Fibroblast of skin of right biceps (primary cell): ENCODE measurements around the gene PAPSS2.

ENCODE experiments used
- DNase-seq: peaks from one replicate; pipeline ENCODE4 v3.0.0-alpha.2; 2013

Gene PAPSS2

DNA sequence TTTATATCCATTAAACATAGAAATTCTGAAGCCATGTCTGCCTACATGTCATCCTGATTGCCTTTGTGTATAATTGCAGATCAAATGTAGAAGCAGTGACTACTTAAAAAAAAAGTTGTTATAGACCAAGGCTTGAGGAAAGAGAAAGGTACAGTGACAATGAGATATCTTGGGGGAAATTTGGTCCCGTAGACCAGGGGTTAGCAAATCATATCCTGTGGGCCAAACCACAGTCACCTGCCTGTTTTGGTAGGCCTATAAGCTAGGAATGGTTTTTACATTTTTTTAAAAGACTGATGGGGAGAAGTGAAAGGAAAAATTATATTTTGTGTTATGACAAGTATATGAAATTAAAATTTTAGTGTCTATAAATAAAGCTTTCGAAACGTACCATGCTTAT is 12.9 kb downstream of the PAPSS2 start:
- DNase-seq: no peak

DNA sequence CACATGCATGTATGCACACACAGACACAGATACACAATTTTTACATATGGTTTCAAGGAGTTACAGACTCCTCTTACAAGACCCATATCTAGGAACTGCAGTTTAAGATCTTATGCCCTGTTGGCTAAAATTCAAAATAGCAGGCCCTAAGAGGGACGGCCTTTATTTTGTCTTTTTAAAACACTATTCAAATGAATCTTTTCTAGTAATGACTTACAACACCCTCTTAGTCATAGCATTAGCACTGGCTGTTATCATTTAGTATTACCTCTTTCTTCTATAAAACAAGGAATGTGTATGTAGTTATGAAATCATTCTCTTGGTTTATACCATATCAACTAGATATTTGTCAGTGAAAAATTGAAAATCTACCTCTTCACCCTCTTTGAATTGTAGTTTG is 15.3 kb downstream of the PAPSS2 start:
- peak; percentile 68 for DNase-seq

DNA sequence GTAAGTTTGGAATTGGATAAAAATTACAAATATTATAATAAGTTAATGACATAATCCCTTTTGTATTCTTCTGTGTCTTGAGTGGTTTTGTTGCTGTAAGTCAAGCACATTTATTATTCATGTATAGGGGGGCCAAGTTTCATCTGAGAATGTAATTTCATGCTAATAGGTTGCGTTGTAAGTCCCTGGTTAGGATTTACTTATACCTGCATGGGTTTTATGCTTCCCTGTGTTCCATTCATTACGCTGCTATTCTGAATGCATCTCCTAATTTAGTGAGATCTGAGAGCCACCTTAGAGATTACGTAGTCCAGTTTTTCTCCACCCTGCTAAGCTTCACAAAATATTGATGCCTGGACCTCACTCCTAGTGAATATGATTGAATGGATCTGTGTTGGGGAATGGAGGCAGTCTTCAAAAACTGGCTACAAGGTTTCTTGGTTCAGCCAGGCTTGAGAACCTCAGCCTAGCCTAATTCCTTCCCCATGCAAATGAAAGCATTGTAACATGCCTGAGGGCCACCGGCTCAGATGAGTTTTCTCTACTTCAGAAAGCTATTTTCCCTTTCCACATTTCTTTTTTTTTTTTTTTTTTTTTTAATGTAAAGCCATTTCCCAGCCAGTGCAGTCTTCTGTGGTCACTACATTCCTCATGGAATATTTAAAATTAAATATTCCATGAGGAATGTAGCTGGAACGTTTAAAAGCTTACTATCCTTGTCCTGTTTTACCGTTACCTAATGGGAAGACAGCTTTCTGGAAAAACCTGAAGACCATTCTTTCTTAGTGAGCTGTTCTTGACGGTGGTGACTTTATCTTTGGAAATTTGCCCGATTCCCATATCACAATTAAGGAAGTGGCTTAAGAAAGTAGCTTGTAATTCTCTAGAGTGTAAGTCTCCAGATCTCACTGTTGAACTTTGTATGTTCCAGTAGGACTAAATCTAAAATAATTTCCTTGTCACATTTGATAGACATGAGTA is 16.0 kb downstream of the PAPSS2 start:
- peak; percentile 97 for DNase-seq

DNA sequence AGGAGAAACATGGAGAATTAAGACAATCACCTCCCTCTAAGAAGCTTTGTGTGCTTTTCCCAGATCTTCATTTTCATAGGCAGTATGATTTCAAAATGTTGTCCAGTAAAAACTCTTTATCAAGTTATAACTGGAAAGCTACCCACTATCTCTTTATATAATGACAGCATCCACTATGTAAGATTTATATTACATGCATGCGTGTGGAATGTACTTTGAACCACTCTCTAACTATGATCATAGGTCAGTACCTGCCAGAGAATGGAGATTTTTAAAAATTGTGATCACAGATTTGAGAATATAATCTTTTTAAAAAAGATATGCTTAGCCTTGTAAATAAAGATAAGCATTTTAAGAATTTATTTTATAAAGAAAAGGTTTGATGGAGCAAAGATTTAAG is 17.9 kb downstream of the PAPSS2 start:
- no peak for DNase-seq

DNA sequence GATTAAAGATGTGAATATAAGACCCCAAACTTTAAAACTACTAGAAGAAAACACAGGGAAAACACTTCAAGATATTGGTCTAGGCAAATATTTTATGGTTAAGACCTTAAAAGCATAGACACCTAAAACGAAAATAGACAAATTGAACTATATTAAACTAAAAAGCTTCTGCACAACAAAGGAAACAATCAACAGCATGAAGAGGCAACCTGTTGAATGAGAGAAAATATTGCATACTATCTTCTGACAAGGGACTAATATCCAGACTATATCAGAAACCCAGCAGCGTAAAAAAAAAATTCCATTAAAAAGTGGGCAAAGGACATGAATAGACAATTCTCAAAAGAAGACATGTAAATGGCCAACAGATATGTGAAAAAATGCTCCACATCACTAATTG is 18.6 kb downstream of the PAPSS2 start:
- no peak for DNase-seq

DNA sequence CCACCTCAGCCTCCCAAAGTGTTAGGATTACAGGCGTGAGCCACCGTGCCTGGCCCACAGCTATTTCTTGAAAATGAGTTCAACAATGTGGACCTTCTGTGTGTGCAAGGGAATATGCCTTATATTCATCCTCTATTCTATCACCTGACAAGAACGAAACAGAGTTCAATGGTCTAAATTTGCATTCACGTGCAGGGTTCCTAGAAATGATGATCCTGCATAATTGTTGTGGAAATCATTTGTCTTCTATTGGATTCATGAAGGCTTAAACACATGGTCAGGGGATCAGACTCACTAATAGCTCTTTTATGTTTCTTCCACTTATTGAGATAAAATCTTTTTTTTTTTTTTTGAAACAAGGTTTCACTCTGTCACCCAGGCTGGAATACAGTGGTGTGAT is 23.7 kb downstream of the PAPSS2 start:
- no peak for DNase-seq

DNA sequence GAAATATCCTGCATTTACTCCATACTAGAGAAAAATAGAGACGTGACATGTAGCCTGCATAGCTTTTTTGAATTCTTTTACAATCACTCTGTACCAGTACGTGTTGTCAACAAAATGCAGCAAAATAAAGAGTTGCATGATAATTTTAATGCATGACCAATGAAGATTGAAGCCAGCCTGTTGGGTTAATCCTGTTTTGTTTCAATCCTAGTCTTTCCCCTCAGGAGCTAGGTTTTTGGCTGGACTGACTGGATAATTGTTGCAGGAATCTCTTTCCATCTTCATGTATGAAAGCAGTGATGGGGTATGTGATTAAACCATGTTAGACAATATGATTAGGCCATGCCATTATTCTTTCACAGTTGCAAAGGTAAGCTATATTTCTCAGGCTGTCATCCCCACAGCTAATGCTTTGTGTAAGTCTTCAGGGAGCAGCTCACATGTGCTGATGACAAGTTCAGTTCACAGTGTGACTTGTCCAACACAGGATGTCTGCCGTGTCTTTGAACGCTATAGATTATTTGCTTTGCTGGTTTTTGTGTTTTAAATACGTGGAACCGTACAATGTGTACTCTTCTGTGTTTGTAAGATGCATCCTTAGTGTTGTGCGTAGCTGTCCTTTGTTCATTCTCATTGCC is 24.4 kb downstream of the PAPSS2 start:
- DNase-seq: no peak

DNA sequence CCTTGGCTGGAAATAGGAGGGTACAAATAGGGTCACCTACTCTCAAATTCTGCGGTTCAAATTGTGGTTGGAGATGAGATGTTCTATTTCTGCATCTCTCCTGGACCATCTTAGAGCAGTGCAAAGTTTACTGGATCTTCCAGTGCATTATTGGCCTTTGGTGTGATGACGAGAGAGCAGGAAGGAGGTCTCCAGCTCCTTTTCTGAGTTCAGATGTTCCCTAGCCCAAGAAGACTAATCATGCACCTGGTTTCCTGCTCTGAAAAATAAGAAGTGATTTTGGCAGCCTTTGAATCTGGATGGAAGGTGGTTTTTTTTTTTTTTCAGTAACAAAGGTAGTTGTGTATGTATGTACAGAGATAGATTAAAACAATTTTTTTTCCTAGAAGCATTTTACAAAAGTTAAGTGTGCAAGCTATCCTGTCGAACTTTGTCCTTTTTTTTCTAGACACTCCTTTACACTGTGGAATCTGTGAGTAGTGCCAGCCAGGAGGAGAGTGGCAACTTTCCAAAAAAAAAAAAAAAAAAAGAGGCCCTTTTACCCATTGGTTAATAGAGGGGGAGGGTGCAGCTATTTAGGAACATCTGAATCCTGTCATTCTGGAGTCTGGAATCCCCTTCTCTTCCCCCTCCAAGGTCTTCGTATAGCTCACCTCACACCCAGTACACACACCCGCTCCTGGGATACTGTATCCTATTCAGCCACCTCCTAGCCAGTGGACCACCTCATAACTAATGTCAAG is 26.3 kb downstream of the PAPSS2 start:
- no peak for DNase-seq

DNA sequence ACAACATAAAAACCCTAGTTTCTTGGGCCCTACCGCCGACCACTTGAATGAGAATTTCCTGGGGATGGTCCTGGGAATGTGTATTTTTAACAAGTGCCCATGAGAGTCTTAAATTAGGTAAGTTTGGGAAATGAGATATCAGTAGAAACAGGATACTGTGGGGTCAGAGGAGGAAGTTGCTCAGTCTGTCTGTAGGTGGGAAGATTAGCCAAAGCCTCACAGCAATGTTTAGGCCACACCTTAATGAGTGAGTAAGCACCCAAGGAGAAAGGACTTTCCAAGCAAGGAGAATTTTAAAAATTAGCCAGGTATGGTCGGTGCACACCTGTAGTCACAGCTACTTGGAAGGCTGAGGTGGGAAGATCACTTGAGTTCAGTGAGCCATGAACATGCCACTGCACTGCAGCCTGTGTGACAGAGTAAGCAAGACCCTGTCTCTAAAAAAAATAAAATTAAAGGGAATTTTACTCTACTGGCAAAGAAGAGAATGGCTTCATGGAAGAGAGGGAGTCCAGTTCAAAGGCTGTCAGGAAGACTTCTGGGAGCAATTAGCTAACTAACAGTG is 31.9 kb downstream of the PAPSS2 start:
- no peak for DNase-seq

DNA sequence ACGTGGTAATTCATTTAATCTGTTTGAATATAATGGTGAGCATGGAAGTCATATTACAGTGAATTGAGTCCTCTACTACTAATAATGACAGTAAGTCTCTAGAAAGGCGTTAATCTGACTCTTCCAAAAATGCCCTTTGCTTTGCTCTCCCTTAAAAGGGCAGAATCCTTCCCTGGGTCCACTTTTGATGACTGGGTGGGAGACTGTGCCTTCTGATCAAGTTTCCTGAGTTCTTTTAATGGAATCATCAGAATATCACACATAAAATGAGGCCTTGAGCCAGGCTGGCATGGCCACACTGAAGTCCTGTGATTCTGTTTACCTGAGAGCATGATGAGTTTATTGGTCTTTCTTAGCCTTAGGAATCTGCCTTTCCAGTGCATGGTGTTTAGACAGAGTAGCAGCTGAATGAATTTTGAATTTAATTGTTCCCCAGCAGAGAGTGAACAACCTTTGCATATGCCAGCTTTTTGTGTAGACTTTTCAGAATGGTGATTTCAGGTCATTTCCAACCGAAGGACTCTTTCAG is 33.3 kb downstream of the PAPSS2 start:
- no peak for DNase-seq

DNA sequence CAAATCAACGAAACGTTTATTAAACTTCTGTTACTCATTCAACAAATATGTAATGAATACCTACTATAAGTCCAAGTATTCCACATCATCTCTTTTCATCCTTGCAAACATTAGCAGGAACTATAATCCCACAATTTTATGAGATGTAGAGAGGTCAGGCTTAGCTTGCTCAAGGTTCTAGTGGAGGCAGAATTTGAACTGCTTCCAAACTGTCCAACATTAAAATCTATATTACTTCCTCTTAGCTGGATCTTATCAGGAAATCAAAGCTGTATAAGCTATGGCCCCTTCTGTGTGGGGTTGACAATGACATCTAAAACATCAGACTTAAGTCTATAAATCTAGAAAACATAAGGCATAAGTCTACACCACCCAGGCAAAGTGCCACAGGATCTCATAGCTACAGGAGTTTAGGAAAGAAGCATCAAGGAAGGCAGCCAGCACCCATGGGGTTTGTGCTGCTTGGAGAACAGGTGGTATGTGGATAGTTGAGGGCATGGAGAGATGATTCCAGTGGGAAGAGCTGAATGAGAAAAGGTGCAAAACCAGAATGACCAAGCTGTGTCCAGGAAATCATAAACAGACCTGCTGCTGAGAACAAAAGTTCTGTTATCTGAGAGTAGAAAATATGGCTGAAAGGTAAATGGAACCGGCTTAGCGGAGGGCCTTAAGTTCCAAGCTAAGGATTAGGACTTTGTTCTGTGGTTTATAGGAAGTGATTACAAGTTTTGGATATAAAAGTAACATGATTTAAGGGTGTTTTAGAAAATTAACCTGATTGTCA is 34.5 kb downstream of the PAPSS2 start:
- no peak for DNase-seq

DNA sequence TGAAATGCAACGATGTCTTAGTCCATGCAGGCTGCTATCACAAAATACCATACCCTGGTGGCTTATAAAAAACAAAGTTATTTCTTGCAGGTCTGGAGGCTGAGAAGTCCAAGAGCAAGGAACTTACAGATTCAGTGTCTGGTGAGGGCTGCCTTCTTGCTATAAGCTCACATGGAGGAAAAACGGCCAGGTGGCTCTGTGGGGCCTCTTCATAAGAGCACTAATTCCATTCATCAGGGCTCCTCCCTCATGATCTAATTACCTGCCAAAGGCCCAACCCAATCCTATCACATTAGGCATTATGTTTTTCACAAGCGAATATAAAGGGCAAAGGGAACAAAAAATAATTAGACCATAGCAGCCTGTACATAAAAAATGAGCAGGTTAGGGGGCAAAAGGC is 35.4 kb downstream of the PAPSS2 start:
- DNase-seq: no peak

DNA sequence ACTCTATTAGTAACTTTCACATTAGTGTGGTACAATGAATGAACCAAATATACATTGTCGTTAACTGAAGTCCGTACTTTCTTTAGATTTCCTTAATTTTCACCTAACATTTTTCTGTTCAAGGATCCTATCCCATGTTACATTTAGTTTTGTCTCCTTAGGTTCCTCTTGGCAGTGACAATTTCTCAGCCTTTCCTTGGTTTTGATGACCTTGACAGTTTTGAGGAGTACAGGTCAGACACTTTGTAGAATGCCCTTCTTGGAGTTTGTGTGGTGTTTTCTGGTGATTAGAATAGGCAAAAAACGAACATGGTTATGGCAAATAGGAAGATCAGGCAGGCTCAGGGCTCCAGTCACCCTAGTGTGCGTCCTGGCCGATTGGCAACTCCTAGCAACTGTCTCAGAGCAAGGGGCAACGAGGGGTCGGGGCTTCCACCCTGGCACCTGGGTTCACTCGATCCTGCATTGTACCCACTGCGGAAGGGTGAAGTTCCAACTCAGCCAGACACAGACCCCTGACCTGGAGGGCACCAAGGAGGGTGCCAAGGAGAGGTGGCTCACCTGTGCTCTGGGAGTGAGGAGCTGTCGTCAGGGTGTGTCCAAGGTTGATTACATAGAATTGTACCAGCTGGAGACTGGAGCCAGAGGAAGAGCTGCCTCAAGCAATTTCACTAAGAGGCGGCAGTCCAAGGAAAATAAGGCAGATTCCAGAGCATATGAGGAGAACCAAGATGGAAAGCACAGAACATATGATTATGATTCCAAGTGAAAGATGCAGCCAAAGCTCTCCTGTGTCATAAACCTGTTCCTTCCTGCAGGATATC is 37.5 kb downstream of the PAPSS2 start:
- no peak for DNase-seq

DNA sequence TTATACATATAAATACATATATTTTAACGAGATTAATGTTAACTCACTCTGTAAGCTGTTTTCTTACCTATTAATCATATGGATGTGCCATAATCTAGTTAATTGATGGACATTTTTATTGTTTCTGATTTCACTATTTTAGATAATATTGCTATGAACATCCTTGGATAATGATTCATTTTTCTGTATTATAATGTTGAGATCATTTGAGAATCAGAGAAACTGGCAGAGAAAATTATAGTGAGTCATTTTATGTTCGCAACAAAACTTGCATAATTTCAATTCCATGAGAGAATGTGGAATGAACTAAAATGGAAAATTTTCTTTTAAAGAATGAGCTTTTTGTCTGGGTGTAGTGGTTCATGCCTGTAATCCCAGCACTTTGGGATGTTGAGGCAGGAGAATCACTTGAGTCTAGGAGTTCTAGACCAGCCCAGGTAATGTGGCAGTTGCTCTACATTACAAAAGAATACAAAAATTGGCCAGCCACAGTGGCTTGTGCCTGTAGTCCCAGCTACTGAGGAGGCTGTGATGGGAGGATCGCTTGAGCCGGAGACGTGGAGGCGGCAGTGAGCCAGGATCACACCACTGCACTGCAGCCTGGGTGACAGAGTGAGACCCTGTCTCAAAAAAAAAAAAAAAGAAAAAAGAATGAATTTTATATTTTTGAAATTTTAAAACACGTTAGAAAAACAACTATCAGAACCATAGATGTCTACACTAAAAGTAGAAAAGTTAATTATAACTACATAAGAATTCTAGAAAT is 40.5 kb downstream of the PAPSS2 start:
- peak; percentile 82 for DNase-seq

DNA sequence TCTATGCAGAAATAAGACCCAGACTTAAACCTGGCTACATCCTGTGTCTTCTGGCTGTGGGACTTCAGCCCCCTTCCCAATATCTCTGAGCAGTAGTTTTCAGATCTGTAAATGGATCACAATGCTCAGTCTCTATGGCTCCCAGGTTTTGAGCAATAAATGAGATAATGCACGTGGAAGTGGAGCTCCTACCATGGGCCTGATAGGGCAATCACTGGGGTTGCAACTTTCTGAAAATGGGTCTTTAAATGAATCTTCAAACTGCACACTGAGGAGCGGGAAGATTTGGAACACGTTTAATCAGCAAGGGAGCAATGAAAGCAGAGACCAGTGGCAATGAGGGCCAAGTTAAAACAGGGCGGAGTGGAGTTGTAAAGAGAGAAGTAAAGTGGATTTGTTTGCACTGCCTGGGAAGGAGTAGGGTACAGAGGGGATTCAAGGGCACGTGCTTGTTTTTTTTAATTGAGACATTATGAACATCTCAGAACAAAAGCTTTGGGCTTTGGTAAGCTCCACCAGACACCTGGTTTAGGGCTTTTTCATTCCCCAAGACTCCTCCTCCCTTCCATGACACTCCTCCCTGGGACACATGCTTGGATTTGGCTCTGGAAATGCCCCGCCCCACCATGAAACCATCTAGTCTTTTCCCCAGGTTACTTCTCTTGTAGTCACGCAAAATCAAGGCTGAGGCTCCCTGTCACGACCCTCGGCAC is 42.7 kb downstream of the PAPSS2 start:
- no peak for DNase-seq

DNA sequence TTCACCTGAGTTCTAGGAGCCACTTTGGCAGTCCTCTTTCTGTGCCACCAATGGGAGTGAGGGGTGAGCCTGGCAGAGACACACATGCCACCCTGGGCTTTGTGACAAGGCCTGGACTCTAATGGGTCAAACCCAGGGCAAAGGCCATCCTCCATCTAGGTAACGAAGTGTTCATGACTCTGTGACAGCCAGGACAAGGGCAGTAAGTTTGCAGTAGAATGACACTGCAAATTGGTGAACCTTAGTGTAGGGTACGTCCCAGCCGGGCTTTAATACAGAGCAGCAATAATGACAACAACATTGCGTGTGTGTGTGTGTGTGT is 43.3 kb downstream of the PAPSS2 start:
- DNase-seq: no peak

DNA sequence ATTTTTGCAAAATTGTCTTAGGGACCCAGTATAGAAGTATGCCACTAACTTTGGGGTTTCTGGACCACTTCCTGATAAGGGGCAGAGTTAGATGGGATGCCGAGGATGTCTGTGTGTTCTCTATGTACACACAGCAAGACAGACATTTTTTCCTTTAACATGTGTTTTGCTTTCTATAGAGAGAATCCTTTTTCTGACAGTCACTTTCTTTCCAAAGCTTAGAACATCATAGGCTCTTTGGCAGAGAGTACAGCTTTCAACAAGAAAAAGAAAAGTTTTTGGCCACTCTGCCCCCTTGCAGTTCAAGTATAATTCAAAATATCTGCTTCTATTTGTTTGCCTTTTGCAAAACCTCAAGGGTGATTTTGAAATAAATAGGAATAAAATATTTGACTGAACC is 44.1 kb downstream of the PAPSS2 start:
- no peak for DNase-seq

DNA sequence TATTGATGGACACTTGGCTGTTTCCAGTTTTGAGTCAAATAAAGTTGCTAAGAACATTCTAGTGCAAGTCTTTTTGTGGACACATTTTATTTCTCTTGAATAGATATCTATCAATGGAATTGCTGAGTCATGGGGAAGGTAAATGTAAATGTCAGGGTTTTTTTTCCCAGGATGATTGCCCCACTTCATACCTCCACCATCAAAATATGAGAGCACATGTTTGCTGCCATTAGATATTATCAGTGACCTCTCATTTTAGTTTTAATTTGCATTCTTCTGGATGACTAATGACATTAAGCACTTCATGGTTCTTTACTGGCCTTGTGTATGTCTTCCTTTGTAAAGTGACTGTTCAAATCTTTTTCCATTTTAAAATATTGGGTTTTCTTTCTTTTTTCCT is 45.7 kb downstream of the PAPSS2 start:
- DNase-seq: peak; percentile 83

DNA sequence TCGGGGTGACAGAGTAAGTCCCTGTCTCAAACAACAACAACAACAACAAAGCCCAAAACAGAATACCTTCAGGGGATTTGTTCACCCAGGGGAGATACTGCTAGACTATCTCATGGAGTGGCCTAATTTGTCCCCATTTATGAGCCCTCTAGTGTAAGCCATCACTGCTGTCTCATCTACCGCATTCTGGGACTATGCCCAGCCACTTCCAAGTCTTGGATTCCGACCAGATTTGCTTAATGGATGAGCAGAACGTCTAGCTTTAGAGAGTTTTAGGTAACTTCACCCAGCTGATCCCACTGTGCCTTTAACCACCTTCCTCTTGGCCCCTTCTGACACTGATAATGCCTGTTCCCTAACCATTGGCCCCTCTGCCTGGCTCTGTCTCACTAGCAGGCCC is 47.1 kb downstream of the PAPSS2 start:
- peak; percentile 46 for DNase-seq

DNA sequence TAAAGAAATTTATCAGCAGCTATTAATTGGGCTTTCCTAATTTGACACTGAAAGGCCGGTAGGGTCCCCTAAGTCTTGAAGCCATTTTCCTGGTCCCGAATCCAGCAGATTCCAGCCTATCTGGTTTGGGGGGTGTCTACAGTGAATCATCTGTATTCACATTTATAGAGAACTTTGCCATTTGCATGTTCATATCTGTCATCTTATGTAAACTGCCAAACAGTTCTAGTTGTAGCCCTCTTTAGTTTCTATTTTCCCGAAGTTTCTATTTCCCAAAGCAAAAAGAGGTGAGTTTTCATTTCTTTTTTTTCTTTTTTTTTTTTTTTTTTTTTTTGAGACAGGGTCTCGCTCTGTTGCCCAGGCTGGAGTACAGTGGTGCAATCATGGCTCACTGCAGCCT is 47.6 kb downstream of the PAPSS2 start:
- DNase-seq: no peak
